ENCODE results near the gene SKP1. TPM values are rescaled to one million over a fixed set of nuclear protein-coding genes. Genes with fewer than 3 reads are reported as not detected.

The SKP1 gene
- total RNA-seq, 4 donors from 2014 or later = 32.6 to 224 (median 170) TPM

DNA sequence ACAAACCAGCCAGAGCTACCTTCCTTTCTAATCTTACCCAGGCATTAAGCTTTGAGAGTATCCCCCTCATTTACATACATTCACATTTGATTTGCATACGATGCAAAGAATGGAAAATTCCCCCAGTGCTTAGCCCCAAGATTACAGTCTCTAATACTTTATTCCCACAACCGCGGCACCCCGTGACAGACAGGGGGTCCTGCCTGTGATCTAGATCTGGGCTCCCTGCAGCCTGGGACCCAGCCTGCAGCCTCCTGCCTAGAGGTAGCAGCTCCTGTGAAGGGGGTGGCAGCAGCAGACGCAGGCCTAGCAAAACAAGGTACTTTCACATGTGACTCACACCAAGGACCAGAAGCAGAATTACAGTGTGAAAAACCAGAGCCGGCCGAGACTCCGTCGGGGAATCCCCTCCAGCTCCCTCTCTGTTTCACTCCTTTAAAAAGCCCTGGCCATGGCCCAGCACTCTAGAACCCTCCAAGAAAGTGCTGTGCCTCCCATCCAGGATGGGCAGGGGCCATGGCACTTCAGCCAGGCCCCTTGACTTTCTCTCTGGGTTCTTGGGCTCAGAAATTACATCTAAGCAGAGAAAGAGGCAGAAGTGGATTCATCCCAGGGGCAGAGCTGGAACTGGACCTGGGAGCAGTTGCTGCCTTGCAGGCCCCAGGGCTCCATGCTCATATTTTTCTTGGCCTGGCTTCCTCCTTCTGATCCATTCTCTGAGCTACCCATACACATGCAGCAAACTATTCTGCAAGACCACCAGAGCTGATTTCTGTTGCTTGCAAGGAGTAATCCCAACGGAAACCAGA is 76.3 kb downstream of the SKP1 start:
- WGBS, 2 donors (ENCODE audit: low coverage in 1 of 2) = 50% methylated on average over 10 of the region's 10 CpGs; no CpG with 5 or more reads in 1 of the 2 donors
- in situ Hi-C loops (cut with MboI; ENCODE audit: low pct_ligation_motif_present in 1 of 4, low pct_unique_long_range_greater_than_20kb in 1 of 4, low sequenced_read_pairs in 3 of 4) = no loop called here
- intact Hi-C loops (cut with DNase I; ENCODE audit: low total_unique reads) = no loop called here
- no peak overlapping the region for H3K4me3 ChIP-seq
- DNase-seq = peak; percentile 70
- peak overlapping the region in 3 of 4 donors; percentile 42 to 52 (median 44) for H3K27ac ChIP-seq
- H3K36me3 ChIP-seq = no peaks in the 10 kb centered on the region
- no peaks in the 10 kb centered on the region for H3K27me3 ChIP-seq
- TF ChIP-seq POLR2AphosphoS5 (IDR thresholded peaks at IDR 0.05) (no peak), POLR2A (IDR thresholded peaks at IDR 0.05) (no peak), EP300 (IDR thresholded peaks at IDR 0.05; ENCODE audit: low read depth) (no peak)
- TF ChIP-seq, protein P1, sequence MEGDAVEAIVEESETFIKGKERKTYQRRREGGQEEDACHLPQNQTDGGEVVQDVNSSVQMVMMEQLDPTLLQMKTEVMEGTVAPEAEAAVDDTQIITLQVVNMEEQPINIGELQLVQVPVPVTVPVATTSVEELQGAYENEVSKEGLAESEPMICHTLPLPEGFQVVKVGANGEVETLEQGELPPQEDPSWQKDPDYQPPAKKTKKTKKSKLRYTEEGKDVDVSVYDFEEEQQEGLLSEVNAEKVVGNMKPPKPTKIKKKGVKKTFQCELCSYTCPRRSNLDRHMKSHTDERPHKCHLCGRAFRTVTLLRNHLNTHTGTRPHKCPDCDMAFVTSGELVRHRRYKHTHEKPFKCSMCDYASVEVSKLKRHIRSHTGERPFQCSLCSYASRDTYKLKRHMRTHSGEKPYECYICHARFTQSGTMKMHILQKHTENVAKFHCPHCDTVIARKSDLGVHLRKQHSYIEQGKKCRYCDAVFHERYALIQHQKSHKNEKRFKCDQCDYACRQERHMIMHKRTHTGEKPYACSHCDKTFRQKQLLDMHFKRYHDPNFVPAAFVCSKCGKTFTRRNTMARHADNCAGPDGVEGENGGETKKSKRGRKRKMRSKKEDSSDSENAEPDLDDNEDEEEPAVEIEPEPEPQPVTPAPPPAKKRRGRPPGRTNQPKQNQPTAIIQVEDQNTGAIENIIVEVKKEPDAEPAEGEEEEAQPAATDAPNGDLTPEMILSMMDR (IDR thresholded peaks at IDR 0.05) = no peak
- no peaks in the 10 kb centered on the region for H3K9me3 ChIP-seq
- H3K4me1 ChIP-seq = peaks cover 0 to 26% (median 6%) of the 10 kb centered on the region in 4 donors

DNA sequence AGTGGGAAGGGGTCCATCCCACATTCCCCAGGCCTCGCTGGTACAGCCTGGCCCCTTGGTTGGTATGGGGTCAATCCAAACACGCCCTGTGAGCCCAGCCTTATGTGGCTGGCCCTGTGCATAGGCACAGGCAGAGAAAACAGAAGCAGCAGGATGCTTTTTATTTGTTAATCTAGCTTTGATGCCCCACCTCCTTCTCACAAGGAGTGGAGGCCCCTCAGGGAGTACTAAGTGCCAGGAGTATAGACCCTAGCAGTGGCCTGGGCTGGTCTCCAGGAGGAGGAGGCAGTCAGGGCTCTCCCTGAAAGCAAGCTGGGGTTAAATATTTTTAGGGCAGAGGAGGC is 76.8 kb downstream of the SKP1 start:
- 78% methylated on average over 2 of the region's 2 CpGs; no CpG with 5 or more reads in 1 of the 2 donors for WGBS, 2 donors (ENCODE audit: low coverage in 1 of 2)
- DNase-seq = no peak
- in situ Hi-C loops (cut with MboI; ENCODE audit: low pct_ligation_motif_present in 1 of 4, low pct_unique_long_range_greater_than_20kb in 1 of 4, low sequenced_read_pairs in 3 of 4) = loop anchor here in 1 of 4 donors (10.0 kb wide), 1 partner anchor 45 kb away; no protein-coding TSS in a partner anchor
- intact Hi-C loops (cut with DNase I; ENCODE audit: low total_unique reads) = no loop called here
- Histone ChIP-seq H3K4me3 (no peak overlapping the region), H3K27ac (peak overlapping the region in 3 of 4 donors; percentile 42 to 52 (median 44)), H3K27me3 (no peaks in the 10 kb centered on the region), H3K4me1 (peaks cover 2 to 26% (median 6%) of the 10 kb centered on the region in 4 donors), H3K36me3 (no peaks in the 10 kb centered on the region), H3K9me3 (no peaks in the 10 kb centered on the region)
- TF ChIP-seq EP300 (IDR thresholded peaks at IDR 0.05; ENCODE audit: low read depth) (no peak), POLR2A (IDR thresholded peaks at IDR 0.05) (no peak), POLR2AphosphoS5 (IDR thresholded peaks at IDR 0.05) (no peak)
- TF ChIP-seq, protein P1 (IDR thresholded peaks at IDR 0.05) = no peak

DNA sequence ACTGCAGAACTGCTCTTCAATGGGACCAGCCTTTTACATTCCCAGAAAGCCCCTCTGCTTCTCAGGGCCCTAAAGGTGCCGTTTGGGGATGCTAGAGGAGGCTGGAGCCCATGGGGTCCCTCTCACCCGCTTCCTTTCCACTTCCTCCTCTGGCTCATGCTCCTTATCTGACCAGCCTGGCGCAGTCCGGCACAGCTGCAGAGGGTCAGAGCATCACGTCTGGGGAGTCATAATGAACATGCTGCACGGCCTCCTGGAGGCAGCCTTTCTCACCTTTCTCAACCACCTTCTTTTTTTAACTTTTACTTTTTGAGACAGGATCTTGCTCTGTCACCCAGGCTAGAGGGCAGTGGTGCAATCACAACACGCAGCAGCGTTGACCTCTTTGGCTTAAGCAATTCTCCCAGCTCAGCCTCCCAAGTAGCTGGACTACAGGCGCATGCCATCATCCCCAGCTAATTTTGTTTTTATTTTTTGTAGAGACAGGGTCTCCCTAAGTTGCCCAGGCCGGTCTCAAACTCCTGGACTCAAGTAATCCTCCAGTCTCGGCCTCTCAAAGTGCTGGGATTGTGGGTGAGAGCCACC is 77.4 kb downstream of the SKP1 start:
- Histone ChIP-seq H3K4me3 (no peak overlapping the region), H3K36me3 (no peaks in the 10 kb centered on the region), H3K9me3 (no peaks in the 10 kb centered on the region), H3K27me3 (no peaks in the 10 kb centered on the region), H3K27ac (peak overlapping the region in 3 of 4 donors; percentile 42 to 52 (median 44)), H3K4me1 (peaks cover 5 to 30% (median 6%) of the 10 kb centered on the region in 4 donors)
- TF ChIP-seq EP300 (IDR thresholded peaks at IDR 0.05; ENCODE audit: low read depth) (no peak), POLR2A (IDR thresholded peaks at IDR 0.05) (no peak), POLR2AphosphoS5 (IDR thresholded peaks at IDR 0.05) (no peak)
- in situ Hi-C loops (cut with MboI; ENCODE audit: low pct_ligation_motif_present in 1 of 4, low pct_unique_long_range_greater_than_20kb in 1 of 4, low sequenced_read_pairs in 3 of 4) (loop anchor here in 1 of 4 donors (10.0 kb wide), 1 partner anchor 45 kb away; no protein-coding TSS in a partner anchor), intact Hi-C loops (cut with DNase I; ENCODE audit: low total_unique reads) (no loop called here)
- DNase-seq = no peak
- WGBS, 2 donors (ENCODE audit: low coverage in 1 of 2) = 80 to 87% methylated on average over 6 to 11 of the region's 11 CpGs

Small RNAs within 50 kb of the gene (small RNA-seq; reads per million reads assigned to genes)
- gene MIR3661 = 0 reads per million in 4 donors

Other genes starting within 250 kb of the SKP1 start
- 10 to 100 TPM; 36.5 to 91.7 (median 45.6) TPM for gene C5orf15, start 208.3 kb downstream of the SKP1 start, total RNA-seq
- 100 to 1,000 TPM; 106 to 210 (median 180) TPM for gene VDAC1, start 172.0 kb downstream of the SKP1 start, total RNA-seq
- gene TCF7, start 62.3 kb downstream of the SKP1 start, total RNA-seq = 1 to 10 TPM in 3 of 4 donors, under 1 TPM in 1; 0.60 to 7.1 (median 3.1) TPM
- 100 to 1,000 TPM in 3 of 4 donors, 10 to 100 TPM in 1; 30.4 to 198 (median 147) TPM for gene PPP2CA, start 49.1 kb upstream of the SKP1 start, total RNA-seq
- 1 to 10 TPM in 3 of 4 donors, under 1 TPM in 1; 0.96 to 4.0 (median 2.4) TPM for gene CDKL3, start 190.2 kb upstream of the SKP1 start, total RNA-seq
- 100 to 1,000 TPM in 1 of 4 donors, 10 to 100 TPM in 3; 51.1 to 126 (median 71.6) TPM for gene UBE2B, start 194.6 kb upstream of the SKP1 start, total RNA-seq
- 10 to 100 TPM in 2 of 4 donors, 1 to 10 TPM in 1, not detected in 1; 3.2 to 18.7 (median 12.9) TPM for gene CDKN2AIPNL, start 234.9 kb upstream of the SKP1 start, total RNA-seq

Data from transverse colon (tissue), 4 donors.